GM23338 (cell line): ENCODE data around the gene HBM. TPM values are rescaled to one million over a fixed set of nuclear protein-coding genes. Genes with fewer than 3 reads are reported as not detected.
"Not testable (repeated sequence)": the region's sequence is repeated elsewhere in the genome, so short reads cannot be mapped to it uniquely, and the experiment has no call there.

Experiments used
- ATAC-seq: fragments of 200-7000 bp; cut with Tn5 transposase; 3 replicates; pipeline ENCODE4 v1.9.1; 2020
- DNase-seq: peaks from one replicate; pipeline ENCODE4 v3.0.0-alpha.2; 2015; ENCODE audit warnings: low spot score
- H2AFZ ChIP-seq: fragments of 200-600 bp; sonication (generic); 2 replicates; pipeline ENCODE4 v1.8.0; 2016; ENCODE audit warnings: antibody characterized with exemption, mild to moderate bottlenecking, moderate library complexity
- H3F3A ChIP-seq: fragments of 200-600 bp; sonication (generic); replicated peaks from 2 replicates; pipeline ENCODE4 v1.8.0; 2017; ENCODE audit warnings: antibody characterized with exemption, mixed run types, low read depth
- H3K27ac ChIP-seq: fragments of 200-600 bp; sonication (generic); 2 replicates; pipeline ENCODE4 v1.6.1; 2016; ENCODE audit warnings: low read depth
- H3K27me3 ChIP-seq: fragments of 200-600 bp; sonication (generic); 2 replicates; pipeline ENCODE4 v1.8.0; 2016; ENCODE audit warnings: mild to moderate bottlenecking, mixed run types, moderate library complexity; ENCODE audit not compliant: insufficient read depth
- H3K36me3 ChIP-seq: fragments of 200-600 bp; sonication (generic); 2 replicates; pipeline ENCODE4 v1.8.0; 2016; ENCODE audit warnings: mild to moderate bottlenecking; ENCODE audit not compliant: insufficient read depth
- H3K4me1 ChIP-seq: fragments of 200-600 bp; sonication (generic); 2 replicates; pipeline ENCODE4 v1.8.0; 2016; ENCODE audit warnings: mild to moderate bottlenecking, moderate library complexity; ENCODE audit not compliant: insufficient read depth
- H3K4me2 ChIP-seq: fragments of 200-600 bp; sonication (generic); 2 replicates; pipeline ENCODE4 v1.7.1; 2017; ENCODE audit warnings: mixed run types
- H3K4me3 ChIP-seq: fragments of 200-600 bp; sonication (generic); 2 replicates; pipeline ENCODE4 v1.6.1; 2016; ENCODE audit warnings: mixed run types
- H3K79me2 ChIP-seq: fragments of 200-600 bp; sonication (generic); replicated peaks from 2 replicates; pipeline ENCODE4 v1.8.0; 2017; ENCODE audit warnings: mild to moderate bottlenecking; ENCODE audit not compliant: insufficient read depth
- H3K9me2 ChIP-seq: fragments of 200-600 bp; sonication (generic); 2 replicates; pipeline ENCODE4 v1.8.0; 2017; ENCODE audit not compliant: insufficient read depth
- H4K20me1 ChIP-seq: fragments of 200-600 bp; sonication (generic); replicated peaks from 2 replicates; pipeline ENCODE4 v1.8.0; 2017; ENCODE audit warnings: mild to moderate bottlenecking; ENCODE audit not compliant: insufficient read depth
- H3K27ac Mint-ChIP-seq: 2 replicates; pipeline ENCODE4 v1.8.0; 2020; ENCODE audit warnings: inconsistent platforms, mild to moderate bottlenecking, moderate library complexity, mixed read lengths
- H3K27me3 Mint-ChIP-seq: 3 replicates; pipeline ENCODE4 v1.8.0; 2022; ENCODE audit warnings: low read depth, mild to moderate bottlenecking, moderate library complexity, mixed read lengths, inconsistent platforms; ENCODE audit not compliant: insufficient read depth, poor library complexity
- H3K36me3 Mint-ChIP-seq: 3 replicates; pipeline ENCODE4 v1.8.0; 2021; ENCODE audit warnings: low read depth, mild to moderate bottlenecking, inconsistent platforms, moderate library complexity, mixed read lengths
- H3K4me1 Mint-ChIP-seq: 3 replicates; pipeline ENCODE4 v1.8.0; 2020; ENCODE audit warnings: mild to moderate bottlenecking, inconsistent platforms, mixed read lengths
- H3K4me3 Mint-ChIP-seq: 3 replicates; pipeline ENCODE4 v1.8.0; 2021; ENCODE audit warnings: moderate library complexity, mild to moderate bottlenecking, inconsistent platforms, mixed read lengths
- H3K9me3 Mint-ChIP-seq: 3 replicates; pipeline ENCODE4 v1.8.0; 2020; ENCODE audit warnings: moderate library complexity, mild to moderate bottlenecking, inconsistent platforms, mixed read lengths
- ETS1 ChIP-seq: IDR thresholded peaks from 2 replicates; pipeline ENCODE4 v1.6.1; 2016; ENCODE audit warnings: antibody characterized with exemption
- EZH2 ChIP-seq: fragments of 200-600 bp; sonication (generic); IDR thresholded peaks from one replicate; pipeline ENCODE4 v1.8.0; 2017; ENCODE audit warnings: antibody characterized with exemption, mild to moderate bottlenecking, low read depth; ENCODE audit not compliant: unreplicated experiment
- polyA plus RNA-seq: library from polyadenylated mRNA; unstranded; fragments of >200 nt; fragmentation: Nextera tagmentation; extraction: Ambion mirVana; gene quantifications from 2 replicates; pipeline ENCODE4 v1.2.1, GENCODE V29; 2016
- total RNA-seq: library from RNA; depleted of rRNA; stranded (reverse); fragments of >200 nt; shearing (Covaris generic); gene quantifications from 2 replicates; pipeline ENCODE4 v1.2.3, GENCODE V29; 2014

The HBM gene
- total and polyA plus RNA-seq, 2 experiments from 2014 or later, result not detected

GRCh38 chr16:176006-176405, 10.2 kb downstream of the HBM start:
- Mint-ChIP-seq H3K4me3 (peak overlapping the region; percentile 65), H3K4me1 (peaks cover 16% of the 10 kb centered on the region), H3K27me3 (peaks cover 76% of the 10 kb centered on the region)
- peak; percentile 16 for TF ChIP-seq EZH2
- DNase-seq, H3K27ac ChIP-seq, H3K9me2 ChIP-seq, H4K20me1 ChIP-seq, H3K36me3 Mint-ChIP-seq, H2AFZ ChIP-seq, H3K9me3 Mint-ChIP-seq, H3K27ac Mint-ChIP-seq, H3K36me3 ChIP-seq, H3K79me2 ChIP-seq: not testable (repeated sequence)
- peak overlapping the region; percentile 48; the same call in 1 of the 2 replicates for H3K4me3 ChIP-seq
- H3K4me2 ChIP-seq, result peak overlapping the region; percentile 67; the same call in 1 of the 2 replicates
- H3K4me1 ChIP-seq, result peaks cover 13% of the 10 kb centered on the region; the same call in 1 of the 2 replicates
- ATAC-seq, result peak; percentile 20
- H3K27me3 ChIP-seq, result peaks cover 87% of the 10 kb centered on the region
- H3F3A ChIP-seq, result peaks cover 11% of the 10 kb centered on the region; the same call in 1 of the 2 replicates

DNA sequence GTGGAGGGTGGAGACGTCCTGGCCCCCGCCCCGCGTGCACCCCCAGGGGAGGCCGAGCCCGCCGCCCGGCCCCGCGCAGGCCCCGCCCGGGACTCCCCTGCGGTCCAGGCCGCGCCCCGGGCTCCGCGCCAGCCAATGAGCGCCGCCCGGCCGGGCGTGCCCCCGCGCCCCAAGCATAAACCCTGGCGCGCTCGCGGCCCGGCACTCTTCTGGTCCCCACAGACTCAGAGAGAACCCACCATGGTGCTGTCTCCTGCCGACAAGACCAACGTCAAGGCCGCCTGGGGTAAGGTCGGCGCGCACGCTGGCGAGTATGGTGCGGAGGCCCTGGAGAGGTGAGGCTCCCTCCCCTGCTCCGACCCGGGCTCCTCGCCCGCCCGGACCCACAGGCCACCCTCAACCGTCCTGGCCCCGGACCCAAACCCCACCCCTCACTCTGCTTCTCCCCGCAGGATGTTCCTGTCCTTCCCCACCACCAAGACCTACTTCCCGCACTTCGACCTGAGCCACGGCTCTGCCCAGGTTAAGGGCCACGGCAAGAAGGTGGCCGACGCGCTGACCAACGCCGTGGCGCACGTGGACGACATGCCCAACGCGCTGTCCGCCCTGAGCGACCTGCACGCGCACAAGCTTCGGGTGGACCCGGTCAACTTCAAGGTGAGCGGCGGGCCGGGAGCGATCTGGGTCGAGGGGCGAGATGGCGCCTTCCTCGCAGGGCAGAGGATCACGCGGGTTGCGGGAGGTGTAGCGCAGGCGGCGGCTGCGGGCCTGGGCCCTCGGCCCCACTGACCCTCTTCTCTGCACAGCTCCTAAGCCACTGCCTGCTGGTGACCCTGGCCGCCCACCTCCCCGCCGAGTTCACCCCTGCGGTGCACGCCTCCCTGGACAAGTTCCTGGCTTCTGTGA, 11.0 kb downstream of the HBM start, which contains the start of gene HBA1:
Gene HBA1 (plus strand): TSS at position 204 of the 906 bp plus-strand sequence. CDS start 37 bp downstream, at position 241.
- not testable (repeated sequence) for H2AFZ ChIP-seq, H3K79me2 ChIP-seq, H3K27ac Mint-ChIP-seq, H3K9me3 Mint-ChIP-seq, H3K27ac ChIP-seq, H3K9me2 ChIP-seq, H3K36me3 Mint-ChIP-seq, H3K36me3 ChIP-seq, DNase-seq, H4K20me1 ChIP-seq
- Histone ChIP-seq H3K27me3 (peaks cover 83% of the 10 kb centered on the region), H3F3A (peaks cover 13% of the 10 kb centered on the region; the same call in 1 of the 2 replicates), H3K4me2 (peak within 1 kb of the TSS; percentile 67; the same call in 1 of the 2 replicates), H3K4me1 (peaks cover 13% of the 10 kb centered on the region; the same call in 1 of the 2 replicates), H3K4me3 (peak within 1 kb of the TSS; percentile 48; the same call in 1 of the 2 replicates)
- Mint-ChIP-seq H3K4me3 (peak within 1 kb of the TSS; percentile 65), H3K27me3 (peaks cover 73% of the 10 kb centered on the region), H3K4me1 (peaks cover 16% of the 10 kb centered on the region)
- ATAC-seq, result peak; percentile 33

- Histone ChIP-seq H3K79me2 (no peaks in the 10 kb centered on the region), H3K4me3 (no peak overlapping the region), H3K4me1 (peaks cover 10% of the 10 kb centered on the region; the same call in 1 of the 2 replicates), H3K36me3 (no peaks in the 10 kb centered on the region), H3F3A (peaks cover 16% of the 10 kb centered on the region; the same call in 1 of the 2 replicates), H3K9me2 (no peaks in the 10 kb centered on the region), H2AFZ (no peak overlapping the region), H4K20me1 (peaks cover 8% of the 10 kb centered on the region), H3K27ac (no peak overlapping the region), H3K4me2 (peak overlapping the region; percentile 43; the same call in 1 of the 2 replicates), H3K27me3 (peaks cover 79% of the 10 kb centered on the region)
- H3K27me3 Mint-ChIP-seq, result peaks cover 72% of the 10 kb centered on the region
- H3K36me3 Mint-ChIP-seq, result no peaks in the 10 kb centered on the region; the same call in 2 of the 3 replicates
- TF ChIP-seq EZH2 (peak; percentile 74), ETS1 (no peak)
- peak overlapping the region; percentile 42; the same call in 2 of the 3 replicates for H3K4me3 Mint-ChIP-seq
- DNase-seq, result no peak
- no peaks in the 10 kb centered on the region; the same call in 2 of the 3 replicates for H3K9me3 Mint-ChIP-seq
- H3K4me1 Mint-ChIP-seq, result peaks cover 16% of the 10 kb centered on the region
- no peak overlapping the region for H3K27ac Mint-ChIP-seq
- ATAC-seq, result no peak
Measured at GRCh38 chr16:177394-177822, 11.6 kb downstream of the HBM start.
